Natural killer cell (primary cell): ENCODE measurements around the gene TUBA3E. TPM values are rescaled to one million over a fixed set of nuclear protein-coding genes. Genes with fewer than 3 reads are reported as not detected.

Experiments used
- ATAC-seq, 3 donors: fragments of 150-1000 bp in 2 of 3; fragments of 200-7000 bp in 1 of 3; cut with Tn5 transposase; 1 replicate in 1 of 3; 2 replicates in 2 of 3; pipeline ENCODE4 v1.10.0; 2021; ENCODE audit warnings: mild to moderate bottlenecking in 2 of 3, moderate library complexity in 2 of 3
- DNase-seq, 2 donors: peaks; one replicate each; pipeline versions ENCODE4 v3.0.0 to v3.0.0-alpha.2; 2013 to 2021; ENCODE audit warnings: mixed read lengths in 1 of 2
- H3K27ac ChIP-seq: one replicate; pipeline ENCODE4 v1.5.1; 2013; ENCODE audit warnings: mild to moderate bottlenecking, low read length
- H3K27me3 ChIP-seq: one replicate; pipeline ENCODE4 v1.6.1; 2013; ENCODE audit warnings: low read length; ENCODE audit not compliant: control insufficient read depth, insufficient read depth
- H3K36me3 ChIP-seq: one replicate; pipeline ENCODE4 v1.6.1; 2013; ENCODE audit warnings: low read length; ENCODE audit not compliant: control insufficient read depth, insufficient read depth
- H3K4me1 ChIP-seq: one replicate; pipeline ENCODE4 v1.6.1; 2013; ENCODE audit warnings: low read length; ENCODE audit not compliant: control insufficient read depth, insufficient read depth
- H3K4me3 ChIP-seq: one replicate; pipeline ENCODE4 v1.5.1; 2013; ENCODE audit warnings: low read length
- H3K9me3 ChIP-seq: one replicate; pipeline ENCODE4 v1.6.1; 2013; ENCODE audit warnings: low read length; ENCODE audit not compliant: control insufficient read depth, insufficient read depth
- H3K27ac Mint-ChIP-seq, 2 donors: one replicate each; pipeline ENCODE4 v1.8.0; 2022; ENCODE audit warnings: mild to moderate bottlenecking in 2 of 2, mixed read lengths in 2 of 2, moderate library complexity in 1 of 2
- H3K27me3 Mint-ChIP-seq, 2 donors: one replicate each; pipeline ENCODE4 v1.8.0; 2022; ENCODE audit warnings: low read depth in 2 of 2, mixed read lengths in 2 of 2
- H3K36me3 Mint-ChIP-seq: one replicate; pipeline ENCODE4 v1.8.0; 2022; ENCODE audit warnings: mixed read lengths
- H3K4me1 Mint-ChIP-seq, 2 donors: one replicate each; pipeline ENCODE4 v1.8.0; 2022; ENCODE audit warnings: mixed read lengths in 2 of 2
- H3K4me3 Mint-ChIP-seq: one replicate; pipeline ENCODE4 v1.8.0; 2022; ENCODE audit warnings: mild to moderate bottlenecking, moderate library complexity, mixed read lengths
- H3K9me3 Mint-ChIP-seq, 2 donors: one replicate each; pipeline ENCODE4 v1.8.0; 2022; ENCODE audit warnings: mixed read lengths in 2 of 2
- CTCF ChIP-seq: fragments of 200-600 bp; IDR thresholded peaks from one replicate; pipeline ENCODE4 v1.8.0; 2022; ENCODE audit warnings: antibody characterized with exemption
- WGBS: methylation state at CpG from one replicate; pipeline ENCODE4 v1.1.7; 2013; ENCODE audit warnings: missing lambda C conversion rate; ENCODE audit not compliant: insufficient coverage; 5-methylcytosine and 5-hydroxymethylcytosine counted together
- intact Hi-C: fragments of 100-400 bp; cut with micrococcal nuclease; formaldehyde crosslinking; loops from one replicate; pipeline ENCODE4 v1.14.2; 2022
- total RNA-seq, 4 donors: library from RNA; stranded (reverse); fragments of 120-200 nt in 1 of 4; gene quantifications; one replicate each; pipeline versions ENCODE4 v1.2.3 to v1.2.4, GENCODE V29; 2013 to 2022

TUBA3E gene
- not detected for total RNA-seq
- not detected for total RNA-seq (2013)

- peaks cover 0 to 2% of the 10 kb centered on the region in 2 donors for H3K27me3 Mint-ChIP-seq
- Histone ChIP-seq H3K27me3 (no peaks in the 10 kb centered on the region), H3K4me3 (no peak within 1 kb of the TSS), H3K4me1 (no peaks in the 10 kb centered on the region), H3K36me3 (no peaks in the 10 kb centered on the region), H3K9me3 (no peaks in the 10 kb centered on the region), H3K27ac (no peak within 1 kb of the TSS)
- DNase-seq = no peak
- no peak within 1 kb of the TSS for H3K27ac Mint-ChIP-seq
- H3K9me3 Mint-ChIP-seq = no peaks in the 10 kb centered on the region
- ATAC-seq = no peak
- H3K36me3 Mint-ChIP-seq = no peaks in the 10 kb centered on the region
- no peak within 1 kb of the TSS for H3K4me3 Mint-ChIP-seq
- intact Hi-C loops = no loop called here
- no peaks in the 10 kb centered on the region for H3K4me1 Mint-ChIP-seq
- TF ChIP-seq CTCF = no peak
- no CpG with 5 or more reads among the region's 26 CpGs for WGBS
Observed at GRCh38 chr2:130198343-130198742, at the start of gene TUBA3E. Gene TUBA3E, minus strand, starts transcription at chr2:130198439. Its CDS starts 79 bp downstream, at chr2:130198360.

- TF ChIP-seq CTCF = no peak
- no peaks in the 10 kb centered on the region for H3K9me3 Mint-ChIP-seq
- no peaks in the 10 kb centered on the region for H3K36me3 Mint-ChIP-seq
- Histone ChIP-seq H3K27ac (no peak overlapping the region), H3K9me3 (no peaks in the 10 kb centered on the region), H3K4me1 (no peaks in the 10 kb centered on the region), H3K36me3 (no peaks in the 10 kb centered on the region), H3K27me3 (no peaks in the 10 kb centered on the region), H3K4me3 (no peak overlapping the region)
- intact Hi-C loops = no loop called here
- WGBS = 93% methylated on average over 7 of the region's 7 CpGs
- H3K4me1 Mint-ChIP-seq = no peaks in the 10 kb centered on the region
- DNase-seq (no peak), ATAC-seq (no peak)
- H3K27ac Mint-ChIP-seq = no peak overlapping the region
- H3K27me3 Mint-ChIP-seq = peaks cover 26 to 53% of the 10 kb centered on the region in 2 donors
- no peak overlapping the region for H3K4me3 Mint-ChIP-seq
Observed at GRCh38 chr2:130246430-130246829, 48.2 kb upstream of the TUBA3E start.

- ATAC-seq (no peak), DNase-seq (no peak)
- no peaks in the 10 kb centered on the region for H3K4me1 Mint-ChIP-seq
- intact Hi-C loops = no loop called here
- H3K4me3 Mint-ChIP-seq = no peak overlapping the region
- no peak overlapping the region for H3K27ac ChIP-seq
- H3K4me3 ChIP-seq = no peak overlapping the region
- no peaks in the 10 kb centered on the region for H3K9me3 ChIP-seq
- H3K36me3 Mint-ChIP-seq = no peaks in the 10 kb centered on the region
- H3K27me3 Mint-ChIP-seq = peaks cover 25 to 53% of the 10 kb centered on the region in 2 donors
- 75% methylated on average over 3 of the region's 3 CpGs for WGBS
- TF ChIP-seq CTCF = no peak
- no peaks in the 10 kb centered on the region for H3K9me3 Mint-ChIP-seq
- no peaks in the 10 kb centered on the region for H3K4me1 ChIP-seq
- no peaks in the 10 kb centered on the region for H3K27me3 ChIP-seq
- no peak overlapping the region for H3K27ac Mint-ChIP-seq
- H3K36me3 ChIP-seq = no peaks in the 10 kb centered on the region
Observed at GRCh38 chr2:130245976-130246375, 47.7 kb upstream of the TUBA3E start.

- H3K36me3 ChIP-seq = no peaks in the 10 kb centered on the region
- H3K27me3 ChIP-seq = no peaks in the 10 kb centered on the region
- Mint-ChIP-seq H3K4me3 (no peak overlapping the region), H3K27me3 (peaks cover 10 to 40% of the 10 kb centered on the region in 2 donors), H3K27ac (no peak overlapping the region), H3K9me3 (no peaks in the 10 kb centered on the region), H3K36me3 (no peaks in the 10 kb centered on the region), H3K4me1 (no peaks in the 10 kb centered on the region)
- no peaks in the 10 kb centered on the region for H3K4me1 ChIP-seq
- 60% methylated on average over 1 of the region's 2 CpGs for WGBS
- no peak overlapping the region for H3K4me3 ChIP-seq
- no peak overlapping the region for H3K27ac ChIP-seq
- no peaks in the 10 kb centered on the region for H3K9me3 ChIP-seq
- ATAC-seq (no peak), DNase-seq (no peak)
- TF ChIP-seq CTCF = no peak
- intact Hi-C loops = no loop called here
Observed at GRCh38 chr2:130243359-130243758, 45.1 kb upstream of the TUBA3E start.
